Nephron (organoid): ENCODE measurements around the gene RBM25.

Experiments
- H3K27ac Mint-ChIP-seq, 3 experiments: 2 replicates each; pipeline ENCODE4 v1.8.0; 2020; ENCODE audit warnings: mixed read lengths in 3 of 3, mild to moderate bottlenecking in 2 of 3, moderate library complexity in 1 of 3
- H3K27me3 Mint-ChIP-seq: 2 replicates; pipeline ENCODE4 v1.8.0; 2021; ENCODE audit warnings: low read depth, mild to moderate bottlenecking, moderate library complexity, mixed read lengths
- H3K36me3 Mint-ChIP-seq: 2 replicates; pipeline ENCODE4 v1.8.0; 2020; ENCODE audit warnings: low read depth, mixed read lengths
- H3K4me1 Mint-ChIP-seq: 2 replicates; pipeline ENCODE4 v1.8.0; 2020; ENCODE audit warnings: mixed read lengths
- H3K4me3 Mint-ChIP-seq, 3 experiments: 2 replicates each; pipeline ENCODE4 v1.8.0; 2020; ENCODE audit warnings: mild to moderate bottlenecking in 3 of 3, mixed read lengths in 3 of 3, moderate library complexity in 2 of 3
- H3K9me3 Mint-ChIP-seq: 2 replicates; pipeline ENCODE4 v1.8.0; 2020; ENCODE audit warnings: mixed read lengths
- CTCF ChIP-seq, 3 experiments: fragments of 200-600 bp; sonication (generic); IDR thresholded peaks; one replicate each; pipeline ENCODE4 v1.5.0; 2021; ENCODE audit warnings: antibody characterized with exemption in 3 of 3; ENCODE audit not compliant: unreplicated experiment in 3 of 3

The RBM25 gene

GRCh38 chr14:73145371-73145770 lies 87.0 kb downstream of the RBM25 start:
- H3K4me3 Mint-ChIP-seq = no peak overlapping the region
- H3K27me3 Mint-ChIP-seq = no peaks in the 10 kb centered on the region
- peaks cover 20% of the 10 kb centered on the region for H3K4me1 Mint-ChIP-seq
- H3K36me3 Mint-ChIP-seq = peaks cover 24% of the 10 kb centered on the region
- TF ChIP-seq CTCF (IDR thresholded peaks at IDR 0.05; ENCODE audit: unreplicated experiment in 3 of 3) = no peak
- no peak overlapping the region for H3K27ac Mint-ChIP-seq
- H3K9me3 Mint-ChIP-seq = no peaks in the 10 kb centered on the region

GRCh38 chr14:73146111-73146510 lies 87.8 kb downstream of the RBM25 start:
- H3K4me3 Mint-ChIP-seq = no peak overlapping the region
- peaks cover 25% of the 10 kb centered on the region for H3K36me3 Mint-ChIP-seq
- H3K27me3 Mint-ChIP-seq = no peaks in the 10 kb centered on the region
- H3K9me3 Mint-ChIP-seq = no peaks in the 10 kb centered on the region
- H3K27ac Mint-ChIP-seq = no peak overlapping the region
- H3K4me1 Mint-ChIP-seq = peaks cover 15% of the 10 kb centered on the region
- no peak for TF ChIP-seq CTCF (IDR thresholded peaks at IDR 0.05; ENCODE audit: unreplicated experiment in 3 of 3)

GRCh38 chr14:73149753-73150152 lies 91.4 kb downstream of the RBM25 start:
- H3K9me3 Mint-ChIP-seq = no peaks in the 10 kb centered on the region
- H3K4me1 Mint-ChIP-seq = no peaks in the 10 kb centered on the region
- H3K27me3 Mint-ChIP-seq = no peaks in the 10 kb centered on the region
- no peak for TF ChIP-seq CTCF (IDR thresholded peaks at IDR 0.05; ENCODE audit: unreplicated experiment in 3 of 3)
- no peak overlapping the region for H3K27ac Mint-ChIP-seq
- H3K4me3 Mint-ChIP-seq = no peak overlapping the region
- peaks cover 40% of the 10 kb centered on the region for H3K36me3 Mint-ChIP-seq

- no peaks in the 10 kb centered on the region for H3K9me3 Mint-ChIP-seq
- no peak for TF ChIP-seq CTCF (IDR thresholded peaks at IDR 0.05; ENCODE audit: unreplicated experiment in 3 of 3)
- no peak overlapping the region for H3K27ac Mint-ChIP-seq
- H3K36me3 Mint-ChIP-seq = peaks cover 56% of the 10 kb centered on the region
- H3K27me3 Mint-ChIP-seq = no peaks in the 10 kb centered on the region
- H3K4me1 Mint-ChIP-seq = no peaks in the 10 kb centered on the region
- H3K4me3 Mint-ChIP-seq = no peak overlapping the region
Measured at GRCh38 chr14:73153272-73153671, 94.9 kb downstream of the RBM25 start.

GRCh38 chr14:73162251-73162650 lies 103.9 kb downstream of the RBM25 start:
- no peak overlapping the region for H3K27ac Mint-ChIP-seq

More at GRCh38 chr14:73162251-73162650, 103.9 kb downstream of the RBM25 start:
- Mint-ChIP-seq H3K4me3 (no peak overlapping the region), H3K36me3 (peaks cover 59% of the 10 kb centered on the region), H3K27me3 (no peaks in the 10 kb centered on the region), H3K4me1 (no peaks in the 10 kb centered on the region), H3K9me3 (no peaks in the 10 kb centered on the region)
- TF ChIP-seq CTCF (IDR thresholded peaks at IDR 0.05; ENCODE audit: unreplicated experiment in 3 of 3) = no peak
